Activated naive CD4-positive, alpha-beta T cell treated with anti-CD3 and anti-CD28 coated beads, Interleukin-2, amount 50 U/mL, for 72 hours (primary cell): Measurements from ENCODE around the gene H2AZ2. TPM values are rescaled to one million over a fixed set of nuclear protein-coding genes. Genes with fewer than 3 reads are reported as not detected.
"Not testable (repeated sequence)": the region's sequence is repeated elsewhere in the genome, so short reads cannot be mapped to it uniquely, and the experiment has no call there.

Experiments
- ATAC-seq, 2 donors: fragments of 150-1000 bp; cut with Tn5 transposase; 2 replicates each; pipeline ENCODE4 v1.10.0; 2021; ENCODE audit warnings: mild to moderate bottlenecking in 2 of 2, moderate library complexity in 2 of 2
- DNase-seq, 2 donors: peaks; one replicate each; pipeline ENCODE4 v3.0.0; 2021 to 2022; ENCODE audit warnings: low spot score in 2 of 2
- H3K27ac Mint-ChIP-seq, 2 donors: one replicate each; pipeline ENCODE4 v1.8.0; 2022; ENCODE audit warnings: mild to moderate bottlenecking in 2 of 2, mixed read lengths in 2 of 2
- H3K36me3 Mint-ChIP-seq, 2 donors: one replicate each; pipeline ENCODE4 v1.8.0; 2022; ENCODE audit warnings: mixed read lengths in 2 of 2
- H3K9me3 Mint-ChIP-seq, 2 donors: one replicate each; pipeline ENCODE4 v1.8.0; 2022; ENCODE audit warnings: mixed read lengths in 2 of 2
- total RNA-seq, 2 donors: library from RNA; stranded (reverse); gene quantifications; one replicate each; pipeline ENCODE4 v1.2.3, GENCODE V29; 2022

The H2AZ2 gene
- total RNA-seq, 2 donors from 2014 or later = 264 to 330 TPM

DNA sequence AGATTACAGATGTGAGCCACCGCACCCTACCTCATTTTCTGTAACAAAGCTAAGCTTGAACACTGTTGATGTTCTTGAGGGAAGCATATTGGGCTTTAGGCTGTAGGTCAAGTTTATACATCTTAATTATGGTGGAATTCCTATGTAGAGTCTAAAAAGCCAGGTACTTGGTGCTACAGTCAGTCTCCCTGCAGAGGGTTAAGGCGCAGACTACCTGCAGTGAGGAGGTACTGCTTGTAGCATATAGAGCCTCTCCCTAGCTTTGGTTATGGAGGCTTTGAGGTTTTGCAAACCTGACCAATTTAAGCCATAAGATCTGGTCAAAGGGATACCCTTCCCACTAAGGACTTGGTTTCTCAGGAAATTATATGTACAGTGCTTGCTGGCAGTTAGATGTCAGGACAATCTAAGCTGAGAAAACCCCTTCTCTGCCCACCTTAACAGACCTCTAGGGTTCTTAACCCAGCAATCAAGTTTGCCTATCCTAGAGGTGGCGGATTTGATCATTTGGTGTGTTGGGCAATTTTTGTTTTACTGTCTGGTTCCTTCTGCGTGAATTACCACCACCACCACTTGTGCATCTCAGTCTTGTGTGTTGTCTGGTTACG is 45.4 kb downstream of the H2AZ2 start:
- H3K27ac Mint-ChIP-seq = no peak overlapping the region
- ATAC-seq = no peak
- H3K36me3 Mint-ChIP-seq = peaks cover 40 to 46% of the 10 kb centered on the region in 2 donors

DNA sequence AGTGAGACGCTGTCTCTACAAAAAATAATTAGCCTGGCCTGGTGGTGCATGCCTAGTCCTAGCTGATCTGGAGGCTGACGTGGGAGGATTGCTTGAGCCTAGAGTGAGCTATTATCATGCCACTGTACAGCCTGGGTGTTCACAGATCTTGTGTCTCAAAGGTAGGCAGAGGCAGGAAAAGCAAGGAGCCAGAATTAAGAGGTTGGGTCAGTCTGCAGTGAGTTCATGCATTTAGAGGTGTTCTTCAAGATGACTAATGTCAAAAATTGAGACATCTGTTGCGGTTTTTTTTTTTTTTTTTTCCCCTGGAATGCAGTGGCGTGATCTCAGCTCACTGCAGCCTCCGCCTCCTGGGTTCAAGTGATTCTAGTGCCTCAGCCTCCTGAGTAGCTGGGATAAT is 46.0 kb downstream of the H2AZ2 start:
- DNase-seq = no peak
- no peak for ATAC-seq
- H3K36me3 Mint-ChIP-seq = peaks cover 46 to 51% of the 10 kb centered on the region in 2 donors
- no peaks in the 10 kb centered on the region for H3K9me3 Mint-ChIP-seq
- peak overlapping the region in 1 of 2 donors; percentile 60 for H3K27ac Mint-ChIP-seq

More for the DNA sequence above, 45.4 kb downstream of the H2AZ2 start:
- H3K9me3 Mint-ChIP-seq = no peaks in the 10 kb centered on the region
- DNase-seq = no peak

DNA sequence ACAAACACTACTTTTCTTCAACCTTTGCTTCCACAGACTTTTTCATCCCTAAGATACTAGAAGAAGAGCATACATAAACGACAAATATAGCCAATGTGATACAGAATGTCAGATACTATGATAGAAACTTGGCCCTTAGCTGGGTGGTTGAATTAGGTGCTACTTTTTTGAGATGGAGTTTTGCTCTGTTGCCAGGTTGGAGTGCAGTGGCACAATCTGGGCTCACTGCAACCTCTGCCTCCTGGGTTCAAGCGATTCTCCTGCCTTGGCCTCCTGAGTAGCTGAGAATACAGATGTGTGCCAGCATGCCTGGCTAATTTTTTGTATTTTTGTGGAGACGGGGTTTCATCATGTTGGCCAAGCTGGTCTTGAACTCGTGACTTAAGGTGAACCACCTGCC is 47.9 kb downstream of the H2AZ2 start:
- Mint-ChIP-seq H3K36me3 (peaks cover 46 to 51% of the 10 kb centered on the region in 2 donors), H3K9me3 (no peaks in the 10 kb centered on the region), H3K27ac (peak overlapping the region; percentile 46 to 94)
- ATAC-seq = no peak
- no peak for DNase-seq

DNA sequence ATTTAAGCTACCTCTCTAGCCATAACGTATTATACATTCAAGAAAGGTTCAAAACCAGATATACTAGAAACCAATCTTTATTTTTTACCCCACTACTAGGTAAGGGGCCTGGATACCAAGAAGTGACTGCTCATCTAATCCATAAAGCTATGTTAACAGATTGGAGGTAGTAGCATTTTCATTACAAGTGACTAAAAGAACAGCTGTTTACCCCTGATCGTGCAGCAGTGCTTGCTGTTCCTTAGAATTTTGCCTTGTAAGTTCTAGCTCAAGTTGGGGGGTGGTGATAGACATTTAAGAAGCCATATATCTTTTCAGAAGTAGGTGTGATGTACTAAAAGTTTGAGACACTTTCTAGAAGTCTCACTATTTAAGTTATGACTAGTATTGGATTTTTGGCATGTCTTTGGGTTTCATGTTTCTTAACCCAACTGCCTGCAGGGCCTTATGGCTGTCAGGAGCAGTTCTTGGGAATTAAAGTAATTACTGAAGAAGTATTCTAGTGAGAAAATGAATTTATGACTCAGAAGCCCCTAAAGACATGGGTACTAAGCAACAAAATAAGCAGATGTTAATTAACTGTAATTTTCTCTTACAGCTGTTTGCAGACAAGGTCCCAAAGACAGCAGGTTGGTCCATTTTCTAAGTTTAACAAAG is 49.1 kb downstream of the H2AZ2 start:
- ATAC-seq = no peak
- Mint-ChIP-seq H3K9me3 (no peaks in the 10 kb centered on the region), H3K27ac (peak overlapping the region; percentile 95 to 99), H3K36me3 (peaks cover 46 to 51% of the 10 kb centered on the region in 2 donors)
- DNase-seq = no peak

DNA sequence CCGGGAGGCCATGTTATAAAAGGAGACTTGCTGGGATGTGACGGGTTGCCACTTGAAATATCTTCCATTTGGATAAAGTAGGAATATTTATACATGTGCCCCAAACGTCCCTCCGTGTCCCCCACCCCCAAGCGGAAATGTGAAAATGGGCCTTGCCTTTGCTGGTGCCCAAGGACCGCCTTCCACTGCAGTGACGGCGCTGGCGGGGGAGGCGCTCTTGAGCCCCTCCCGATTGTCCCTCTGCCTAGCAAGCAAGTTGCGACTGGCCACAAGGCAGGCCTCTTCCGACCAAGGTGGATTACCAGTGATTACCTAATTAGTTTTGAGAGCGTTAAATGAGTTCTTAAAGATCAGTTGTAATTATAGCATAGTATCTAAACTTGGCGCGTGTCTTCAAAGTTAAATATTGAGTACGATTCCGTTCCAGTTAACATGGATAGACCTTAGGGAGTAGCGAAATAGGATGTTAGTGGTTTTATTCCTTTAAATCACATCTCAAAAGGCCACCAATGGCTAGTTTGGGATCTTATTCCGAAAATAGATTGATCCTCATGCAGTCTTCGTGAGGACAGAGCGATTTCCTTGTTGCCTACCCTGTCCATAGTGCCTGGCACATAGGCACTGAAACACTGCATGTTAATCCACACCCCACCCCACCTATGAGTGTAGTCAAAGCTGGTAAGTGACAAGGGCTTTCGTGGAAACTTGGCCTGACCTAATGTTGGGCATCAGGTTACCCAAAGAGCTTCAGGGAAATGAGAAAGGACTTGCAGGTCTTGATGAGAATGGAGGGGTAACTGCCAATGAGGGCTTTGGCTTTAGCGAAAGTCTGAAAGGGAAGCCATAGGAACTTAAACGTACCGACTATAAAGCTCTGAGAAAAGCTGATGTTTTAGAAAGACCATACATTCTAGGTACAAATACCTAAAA is 50.3 kb downstream of the H2AZ2 start:
- Mint-ChIP-seq H3K9me3 (no peaks in the 10 kb centered on the region), H3K36me3 (peaks cover 46% of the 10 kb centered on the region in 2 donors), H3K27ac (peak overlapping the region; percentile 95 to 99)
- ATAC-seq (peak; percentile 41 to 50), DNase-seq (peak; percentile 82)

DNA sequence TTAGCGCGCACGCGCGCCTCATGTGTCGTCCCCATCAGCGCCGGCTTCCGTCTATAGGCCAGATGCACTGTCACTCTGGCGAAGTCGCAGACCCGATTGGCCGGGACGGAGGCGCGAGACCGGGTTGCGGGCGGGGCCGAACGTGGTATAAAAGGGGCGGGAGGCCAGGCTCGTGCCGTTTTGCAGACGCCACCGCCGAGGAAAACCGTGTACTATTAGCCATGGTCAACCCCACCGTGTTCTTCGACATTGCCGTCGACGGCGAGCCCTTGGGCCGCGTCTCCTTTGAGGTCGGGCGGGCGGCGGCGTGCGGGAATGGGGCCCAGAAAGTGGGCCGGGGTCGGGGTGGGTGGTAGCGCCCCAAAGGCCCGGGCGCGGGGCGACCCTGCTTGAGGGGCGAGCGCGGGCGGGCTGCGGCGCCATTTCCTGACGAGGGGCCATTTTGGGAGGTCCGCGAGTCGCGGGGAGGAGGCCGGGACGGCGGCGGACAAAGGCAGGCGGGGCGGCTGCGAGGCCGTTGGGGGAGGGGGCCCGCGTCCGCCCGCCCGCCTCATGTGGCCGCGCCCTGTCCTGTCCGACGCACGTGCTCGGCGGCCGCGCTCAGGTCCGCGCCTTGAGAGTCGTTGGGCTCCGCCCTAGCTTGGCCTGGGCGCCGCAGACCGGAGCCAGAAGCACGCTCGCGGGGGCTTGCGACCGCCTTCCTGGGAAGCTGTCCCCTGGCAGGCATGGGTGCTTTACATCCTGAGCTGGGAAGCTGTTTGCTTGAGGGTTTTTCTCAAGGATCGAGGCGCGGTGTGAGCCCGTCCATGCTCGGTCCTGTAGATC is 51.2 kb downstream of the H2AZ2 start, which contains the start of gene PPIA:
TSS of gene PPIA (plus strand) at position 178 of the 825 bp plus-strand sequence. CDS start at position 222, 44 bp downstream.
- peak within 1 kb of the TSS; percentile 95 to 99 for H3K27ac Mint-ChIP-seq
- DNase-seq (peak; percentile 99), ATAC-seq (peak; percentile 92 to 93)
- H3K9me3 Mint-ChIP-seq = no peaks in the 10 kb centered on the region
- peaks cover 42 to 44% of the 10 kb centered on the region in 2 donors for H3K36me3 Mint-ChIP-seq

DNA sequence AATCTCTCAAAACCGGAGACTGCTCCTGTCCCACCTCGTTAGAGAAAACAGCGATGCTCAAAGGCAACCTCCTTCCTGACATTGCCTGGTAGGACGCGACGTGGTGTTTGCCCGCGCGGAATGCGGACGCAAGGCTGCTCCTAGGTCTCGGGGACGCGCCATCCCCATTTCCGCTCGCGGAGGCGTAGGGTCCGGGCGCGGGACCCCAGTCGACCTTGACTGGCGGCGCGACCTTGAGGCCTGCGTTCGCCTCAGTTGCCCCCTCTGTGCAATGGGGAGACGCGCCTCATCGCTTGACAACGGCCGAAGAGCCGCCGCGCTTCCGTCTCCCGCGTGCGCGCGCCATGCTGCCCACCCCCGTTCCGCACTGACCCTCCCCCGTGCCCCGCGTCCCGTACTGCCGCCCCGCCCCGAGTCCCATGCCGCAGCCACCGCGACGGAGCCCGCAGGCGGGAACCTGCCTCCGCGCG is 51.8 kb downstream of the H2AZ2 start:
- peaks cover 36 to 38% of the 10 kb centered on the region in 2 donors for H3K36me3 Mint-ChIP-seq
- DNase-seq (no peak), ATAC-seq (peak in 1 of 2 donors; percentile 37)
- H3K27ac Mint-ChIP-seq = peak overlapping the region; percentile 95 to 97
- no peaks in the 10 kb centered on the region for H3K9me3 Mint-ChIP-seq

DNA sequence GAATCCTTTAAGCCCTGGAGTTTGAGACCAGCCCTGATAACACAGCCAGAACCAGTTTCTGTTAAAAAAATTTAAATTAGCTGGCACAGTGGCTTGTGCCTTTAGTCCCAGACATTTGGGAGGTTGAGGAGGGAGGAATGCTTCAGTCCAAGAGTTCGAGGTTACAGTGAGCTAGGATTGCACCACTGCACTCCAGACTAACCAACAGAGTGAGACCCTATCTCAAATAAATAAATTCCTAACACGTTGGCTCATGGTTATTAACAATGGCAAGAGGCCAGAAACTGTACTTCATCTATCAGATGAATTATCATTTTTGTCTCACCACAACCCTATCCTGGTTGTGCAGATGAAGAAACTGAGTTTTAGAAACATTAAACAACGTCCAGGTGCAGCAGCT is 53.6 kb downstream of the H2AZ2 start:
- Mint-ChIP-seq H3K27ac (no peak overlapping the region), H3K9me3 (no peaks in the 10 kb centered on the region), H3K36me3 (peaks cover 21 to 22% of the 10 kb centered on the region in 2 donors)
- ATAC-seq = no peak
- no peak for DNase-seq

DNA sequence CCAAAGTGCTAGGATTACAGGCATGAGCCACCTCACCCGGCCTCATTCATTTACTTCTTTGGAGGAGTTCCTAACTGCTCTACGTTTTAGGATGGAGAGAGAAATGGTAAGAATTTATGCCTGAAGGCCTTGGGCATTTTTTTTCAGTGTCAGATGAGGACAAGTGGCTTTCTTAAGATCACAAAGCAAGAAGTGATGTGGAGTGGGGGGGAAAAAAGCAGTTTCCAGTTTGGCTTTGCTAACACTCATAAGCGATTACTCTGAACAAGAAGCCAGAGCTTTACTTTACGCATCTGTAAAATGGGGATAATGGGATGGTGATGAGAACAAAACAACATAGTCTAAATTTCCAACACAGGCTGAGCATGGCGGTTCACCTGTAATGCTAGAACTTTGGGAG is 54.0 kb downstream of the H2AZ2 start:
- no peaks in the 10 kb centered on the region for H3K9me3 Mint-ChIP-seq
- peaks cover 19 to 21% of the 10 kb centered on the region in 2 donors for H3K36me3 Mint-ChIP-seq
- peak overlapping the region in 1 of 2 donors; percentile 62 for H3K27ac Mint-ChIP-seq
- ATAC-seq (no peak), DNase-seq (no peak)

DNA sequence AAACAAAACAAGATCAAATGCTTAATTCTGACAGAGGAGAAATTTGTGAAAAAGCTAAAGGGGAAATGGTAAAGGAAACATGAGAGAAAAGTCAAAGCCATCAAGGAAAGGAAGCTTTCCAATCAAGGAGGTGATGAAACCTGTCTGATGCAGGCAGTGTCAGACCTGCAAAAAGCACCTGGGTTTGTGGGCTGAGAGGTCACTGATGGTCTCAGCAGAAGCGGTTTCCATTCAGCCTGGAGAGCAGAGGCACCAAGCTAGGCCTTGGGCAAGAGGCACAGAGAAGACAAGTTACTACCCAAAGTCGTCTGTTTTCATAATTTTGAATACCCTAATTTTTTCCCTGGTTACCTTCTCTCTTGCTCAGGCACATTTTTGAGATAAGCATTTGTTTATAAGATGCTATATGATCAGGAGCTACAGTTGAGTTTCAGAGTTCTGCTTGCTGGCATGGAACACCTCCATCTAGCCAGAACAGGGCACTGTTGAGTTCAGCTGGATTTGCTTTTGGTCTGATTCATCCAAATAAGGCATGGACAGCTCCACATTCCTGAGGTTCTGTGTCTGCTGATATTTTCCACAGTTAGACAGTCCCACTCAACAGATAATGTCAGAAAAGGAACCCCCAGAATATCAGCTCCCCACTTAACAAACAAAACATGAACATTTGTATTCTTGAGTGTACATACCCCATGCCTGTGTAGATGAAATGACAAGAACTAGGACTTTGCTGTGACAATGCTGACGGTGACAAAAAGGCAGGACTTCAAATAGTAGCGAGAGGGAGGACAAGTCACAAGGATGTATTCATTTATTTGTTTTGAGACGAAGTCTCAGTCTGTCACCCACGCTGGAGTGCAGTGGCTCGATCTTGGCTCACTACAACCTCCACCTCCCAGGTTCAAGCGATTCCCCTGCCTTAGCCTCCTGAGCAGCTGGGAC is 56.3 kb downstream of the H2AZ2 start:
- Mint-ChIP-seq H3K36me3 (no peaks in the 10 kb centered on the region), H3K9me3 (no peaks in the 10 kb centered on the region), H3K27ac (no peak overlapping the region)
- ATAC-seq (no peak), DNase-seq (no peak)

DNA sequence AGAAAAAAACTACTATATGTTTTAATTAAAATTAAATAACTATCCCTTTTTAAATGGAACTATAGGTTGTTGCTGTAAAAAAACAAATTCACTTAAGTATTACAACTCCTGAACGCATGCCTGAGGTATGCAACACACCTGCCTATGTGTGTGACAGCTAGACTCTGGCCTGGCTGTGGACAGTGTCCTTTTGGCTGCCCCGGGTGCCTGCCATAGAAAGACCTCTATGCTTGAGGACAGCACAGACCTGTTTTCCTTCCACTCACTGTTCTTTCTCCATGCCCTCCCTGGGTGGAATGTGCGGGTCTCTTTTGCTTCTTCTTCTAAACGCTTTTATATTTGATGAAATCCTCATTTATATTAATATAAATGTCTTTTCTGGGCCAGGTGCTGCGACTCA is 57.9 kb downstream of the H2AZ2 start:
- DNase-seq = no peak
- Mint-ChIP-seq H3K9me3 (no peaks in the 10 kb centered on the region), H3K36me3 (no peaks in the 10 kb centered on the region), H3K27ac (no peak overlapping the region)
- no peak for ATAC-seq

DNA sequence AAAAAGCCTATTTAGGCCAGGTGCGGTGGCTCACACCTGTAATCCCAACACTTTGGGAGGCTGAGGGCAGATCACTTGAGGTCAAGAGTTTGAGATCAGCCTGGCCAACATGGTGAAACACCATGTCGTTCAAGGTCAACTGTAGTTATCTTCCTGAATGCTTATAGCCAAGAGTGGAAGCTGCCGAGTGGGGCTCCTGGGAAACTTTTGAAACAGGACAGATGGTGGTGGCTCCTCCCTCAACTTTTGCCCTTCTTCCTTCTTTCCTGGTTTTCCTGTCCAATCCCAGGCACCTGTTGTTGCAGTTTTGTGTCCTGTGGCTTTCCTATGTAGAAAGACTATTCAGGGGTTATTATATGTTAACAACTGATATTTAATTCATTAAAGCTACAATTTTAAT is 60.1 kb downstream of the H2AZ2 start:
- Mint-ChIP-seq H3K27ac (no peak overlapping the region), H3K9me3 (peaks cover 5% of the 10 kb centered on the region in 2 donors), H3K36me3 (peaks cover 0 to 5% of the 10 kb centered on the region in 2 donors)
- ATAC-seq = no peak
- DNase-seq = no peak

DNA sequence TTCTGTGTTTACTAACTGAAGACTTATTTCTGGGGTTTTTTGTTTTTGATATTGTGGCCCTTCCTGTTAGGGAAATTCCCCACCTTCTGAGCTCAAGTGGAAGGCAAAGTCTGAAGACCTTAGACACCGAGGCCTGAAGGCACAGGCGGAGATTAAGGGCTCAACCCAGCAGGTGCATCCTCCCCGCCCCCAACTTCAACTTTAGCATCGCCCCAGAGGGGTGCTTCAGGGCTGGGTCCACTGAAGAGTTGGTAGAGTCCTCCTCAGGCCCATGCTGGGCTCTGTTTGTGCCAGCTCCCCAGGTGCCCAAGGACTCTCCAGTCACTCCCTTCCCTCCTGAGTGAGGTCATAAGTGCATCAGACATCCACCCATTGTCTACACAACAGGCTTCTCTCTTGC is 60.8 kb downstream of the H2AZ2 start:
- DNase-seq (no peak), ATAC-seq (no peak)
- Mint-ChIP-seq H3K27ac (no peak overlapping the region), H3K9me3 (peaks cover 5% of the 10 kb centered on the region in 2 donors), H3K36me3 (peaks cover 0 to 5% of the 10 kb centered on the region in 2 donors)

DNA sequence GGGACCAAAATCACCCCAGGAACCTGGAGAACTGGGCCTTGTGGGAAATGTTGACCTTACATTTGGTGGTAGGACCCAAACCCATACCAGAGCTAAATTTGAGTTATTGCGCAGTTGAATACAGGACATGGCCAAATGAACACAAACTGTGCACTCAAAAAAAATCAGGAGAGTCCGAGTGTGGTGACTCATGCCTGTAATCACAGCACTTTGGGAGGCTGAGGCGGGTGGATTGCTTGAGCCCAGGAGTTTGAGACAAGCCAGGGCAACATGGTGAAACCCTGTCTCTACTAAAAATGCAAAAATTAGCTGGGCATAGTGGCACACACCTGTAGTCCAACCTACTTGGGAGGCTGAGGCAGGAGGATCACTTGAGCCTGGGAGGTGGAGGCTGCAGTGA is 62.7 kb downstream of the H2AZ2 start:
- not testable (repeated sequence) for DNase-seq, H3K9me3 Mint-ChIP-seq, H3K27ac Mint-ChIP-seq, H3K36me3 Mint-ChIP-seq, ATAC-seq

DNA sequence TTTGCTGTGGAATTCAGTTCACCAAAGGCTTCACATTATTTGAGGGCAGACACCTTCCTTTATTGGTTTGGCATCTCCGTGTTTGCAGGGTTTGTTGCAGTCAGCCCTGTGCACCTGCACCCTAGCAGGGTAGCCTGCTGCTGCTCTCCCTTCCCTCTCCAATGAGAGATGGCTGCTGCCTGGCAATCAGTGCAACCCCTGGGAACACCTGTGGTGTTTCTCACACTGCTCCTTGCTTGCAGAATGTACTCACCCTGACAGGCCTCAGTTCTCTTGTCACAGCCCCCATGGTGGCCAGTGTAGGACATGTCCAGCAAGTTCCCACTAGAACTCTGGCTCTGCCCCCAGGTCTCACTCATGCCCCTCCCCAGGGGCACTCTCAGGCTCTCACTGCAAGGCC is 63.5 kb downstream of the H2AZ2 start:
- peaks cover 0 to 5% of the 10 kb centered on the region in 2 donors for H3K36me3 Mint-ChIP-seq
- H3K9me3 Mint-ChIP-seq = peaks cover 5% of the 10 kb centered on the region in 2 donors
- no peak for DNase-seq
- H3K27ac Mint-ChIP-seq = no peak overlapping the region
- no peak for ATAC-seq
